Motor neuron (in vitro differentiated cells): ENCODE data around the gene VPS18. TPM values are rescaled to one million over a fixed set of nuclear protein-coding genes. Genes with fewer than 3 reads are reported as not detected.
A peak's percentile ranks its signal among the peaks of the same experiment; 100 is the strongest.

ENCODE experiments used
- ATAC-seq, 8 experiments: fragments of 200-7000 bp; cut with Tn5 transposase; replicated peaks in 6 of 8; 2 replicates each; pipeline ENCODE4 v1.8.0; 2021; ENCODE audit warnings: mild to moderate bottlenecking in 8 of 8, moderate library complexity in 8 of 8
- H3K27ac ChIP-seq, 2 donors: fragments of 250-450 bp; sonication (Bioruptor Pico); 2 replicates each; pipeline ENCODE4 v1.9.0; 2021; ENCODE audit warnings: antibody characterized with exemption in 2 of 2, mild to moderate bottlenecking in 2 of 2, moderate library complexity in 1 of 2
- H3K4me1 ChIP-seq, 2 donors: fragments of 250-450 bp; sonication (Bioruptor Pico); replicated peaks in 1 of 2; 2 replicates each; pipeline ENCODE4 v1.6.1; 2021; ENCODE audit warnings: antibody characterized with exemption in 2 of 2, mild to moderate bottlenecking in 2 of 2, moderate library complexity in 1 of 2
- H3K4me3 ChIP-seq, 5 donors: fragments of 250-450 bp; sonication (Bioruptor Pico); 2 replicates each; pipeline ENCODE4 v1.9.0; 2021; ENCODE audit warnings: antibody characterized with exemption in 5 of 5, mild to moderate bottlenecking in 5 of 5, moderate library complexity in 4 of 5
- WGBS, 10 experiments: fragments of 450-650 bp; shearing (Covaris generic); methylation state at CpG; one replicate each; pipeline ENCODE4 v1.0.0; 2022; 5-methylcytosine and 5-hydroxymethylcytosine counted together
- in situ Hi-C, 9 experiments: fragments of 400-800 bp; cut with MboI; loops; one replicate each; pipeline ENCODE4 v1.15.0; 2021; ENCODE audit warnings: low sequenced_read_pairs in 9 of 9, low pct_unique_long_range_greater_than_20kb in 2 of 9; ENCODE audit not compliant: unreplicated experiment in 9 of 9
- total RNA-seq, 8 experiments: library from RNA; unstranded; fragments of 300-600 nt; gene quantifications; 2 replicates each; pipeline versions ENCODE4 v1.2.3 to v1.2.4, GENCODE V29; 2022

VPS18 gene
- total RNA-seq, 8 experiments from 2014 or later: 12.9 to 24.9 (median 19.3) TPM

DNA sequence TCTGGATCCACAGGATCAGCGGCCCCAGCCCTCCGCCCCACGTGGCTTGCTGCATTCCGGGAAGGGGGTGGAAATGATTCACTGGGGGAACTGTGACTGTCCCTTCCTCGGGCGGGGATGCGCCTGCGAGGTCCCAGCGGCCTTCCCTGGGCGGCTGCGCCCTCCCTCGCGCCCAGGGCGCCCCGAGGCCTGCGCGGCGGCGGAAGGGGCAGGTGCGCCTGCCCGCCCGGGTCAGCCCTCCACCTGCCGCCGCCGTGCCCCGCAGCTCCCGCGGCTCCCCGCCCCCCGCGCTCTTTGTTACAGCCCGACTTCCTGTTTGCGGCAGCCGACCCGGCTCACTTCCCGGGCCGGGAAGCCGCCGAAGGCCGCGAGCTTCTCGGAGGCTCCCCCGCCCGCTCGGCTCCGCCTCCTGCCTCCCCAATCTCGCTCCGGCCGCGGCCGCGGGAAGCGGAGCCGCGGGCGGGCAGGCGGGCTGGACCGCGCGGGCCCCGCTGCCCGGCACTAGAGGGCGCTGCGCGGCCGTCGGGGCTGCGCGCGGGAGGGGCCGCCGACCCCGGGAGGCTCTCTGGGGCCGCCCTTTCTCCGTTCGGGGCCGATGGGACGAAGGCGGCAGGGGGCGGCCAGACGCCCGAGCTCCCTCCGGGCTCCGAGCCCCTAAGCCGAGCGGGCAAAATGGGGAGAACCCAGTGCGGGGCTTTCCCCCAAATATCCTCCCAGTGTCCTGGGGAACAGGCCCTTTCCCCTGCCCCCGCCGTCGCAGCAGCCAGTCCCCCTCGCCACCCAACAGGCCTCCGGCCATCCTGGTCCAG, 47.5 kb downstream of the VPS18 start:
- peak overlapping the region; percentile 83 to 86 for H3K27ac ChIP-seq
- WGBS, 10 experiments: 0% methylated on average over 3 of the region's 92 CpGs; no CpG with 5 or more reads in 9 of the 10 experiments
- peaks cover 25 to 34% of the 10 kb centered on the region in 2 donors for H3K4me1 ChIP-seq
- in situ Hi-C loops: no loop called here
- peak overlapping the region; percentile 26 to 43 (median 36) for H3K4me3 ChIP-seq
- peak; percentile 85 to 90 (median 88) for ATAC-seq

DNA sequence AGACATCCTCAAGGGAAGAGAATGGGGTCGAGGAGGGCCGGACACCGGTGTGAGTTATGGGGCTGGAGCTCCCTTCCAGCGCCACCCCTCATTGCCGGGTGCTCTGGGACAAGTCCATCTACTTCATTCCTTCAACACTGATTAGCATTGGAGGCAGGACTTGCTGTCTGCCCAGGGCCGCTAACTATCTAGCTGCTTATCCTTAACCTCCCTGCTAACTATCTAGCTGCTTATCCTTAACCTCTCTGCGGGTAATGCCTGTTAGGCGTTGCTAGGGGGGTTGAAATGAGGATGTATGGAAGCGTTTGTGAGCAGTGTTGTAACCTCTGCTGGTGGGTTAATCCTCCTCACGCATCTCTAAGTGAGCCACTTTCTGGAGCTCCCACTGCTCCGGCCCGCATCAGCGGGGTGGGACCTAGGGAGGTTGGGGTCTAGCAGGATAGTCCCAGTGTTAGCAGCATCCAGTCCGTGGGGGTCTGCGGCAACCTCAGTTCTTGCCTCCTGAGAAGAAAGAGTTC, 48.1 kb downstream of the VPS18 start:
- in situ Hi-C loops: no loop called here
- H3K27ac ChIP-seq: peak overlapping the region; percentile 83 to 86
- peak in 6 of 8 experiments; percentile 2 to 11 (median 5) for ATAC-seq
- peaks cover 24 to 29% of the 10 kb centered on the region in 2 donors for H3K4me1 ChIP-seq
- peak overlapping the region; percentile 26 to 43 (median 36) for H3K4me3 ChIP-seq
- 61 to 100% (median 91%) methylated on average over 1 to 6 of the region's 15 CpGs; no CpG with 5 or more reads in 6 of the 10 experiments for WGBS, 10 experiments

DNA sequence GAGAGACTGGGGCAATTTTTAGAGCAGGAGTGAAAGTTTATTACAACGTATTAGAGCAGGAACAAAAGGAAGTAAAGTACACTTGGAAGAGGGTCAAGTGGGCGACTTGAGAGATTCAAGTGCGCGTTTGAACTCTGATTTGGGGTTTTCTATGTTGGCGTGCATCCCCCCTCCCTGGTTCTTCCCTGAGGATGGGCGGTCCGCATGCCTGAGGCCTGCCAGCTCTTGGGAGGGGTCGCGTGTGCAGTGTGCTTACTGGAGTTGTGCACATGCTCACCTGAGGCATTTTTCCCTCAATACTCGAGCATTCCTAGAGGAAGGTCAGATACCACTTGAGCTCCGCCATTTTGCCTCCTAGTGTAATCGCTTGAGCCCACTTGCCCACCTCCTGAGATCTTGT, 48.6 kb downstream of the VPS18 start:
- 75 to 95% (median 92%) methylated on average over 3 to 12 of the region's 12 CpGs; no CpG with 5 or more reads in 2 of the 10 experiments for WGBS, 10 experiments
- no peak for ATAC-seq
- in situ Hi-C loops: no loop called here
- Histone ChIP-seq H3K27ac (peak overlapping the region; percentile 83 to 86), H3K4me3 (peak overlapping the region in 1 of 5 donors; percentile 43), H3K4me1 (peaks cover 24 to 26% of the 10 kb centered on the region in 2 donors)

DNA sequence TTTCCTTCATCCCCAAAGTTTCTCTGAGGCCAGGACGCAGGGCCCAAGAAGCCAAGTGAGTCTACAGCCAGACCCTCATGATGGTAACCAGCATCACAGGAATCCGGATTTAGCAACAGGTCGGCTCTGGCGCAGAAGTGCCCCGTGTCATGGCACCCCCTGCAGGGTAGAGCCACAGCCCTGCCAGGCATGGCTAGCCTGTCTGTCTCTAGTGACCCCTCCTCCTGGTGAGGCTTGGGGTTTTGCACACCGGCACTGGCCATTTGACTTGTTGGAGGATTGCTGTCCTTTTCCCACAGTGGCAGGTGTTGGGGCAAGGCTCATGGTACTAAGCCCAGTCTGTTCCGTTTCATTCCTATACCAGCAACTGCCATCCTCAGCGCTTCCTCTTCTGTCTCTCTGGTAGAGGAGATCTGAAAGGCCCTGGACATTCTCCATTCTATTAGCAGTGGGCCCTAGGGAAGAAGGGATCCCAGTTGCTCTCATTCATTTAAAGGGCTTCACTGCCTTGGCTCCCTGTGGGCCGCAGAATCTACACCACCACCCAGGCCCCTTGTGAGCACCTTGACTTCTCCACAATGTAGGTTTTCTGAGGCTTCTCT, 49.6 kb downstream of the VPS18 start:
- WGBS, 10 experiments: 69 to 100% (median 93%) methylated on average over 1 to 6 of the region's 9 CpGs; no CpG with 5 or more reads in 3 of the 10 experiments
- no peak overlapping the region for H3K27ac ChIP-seq
- H3K4me1 ChIP-seq: peaks cover 24 to 26% of the 10 kb centered on the region in 2 donors
- ATAC-seq: no peak
- H3K4me3 ChIP-seq: no peak overlapping the region
- in situ Hi-C loops: no loop called here

DNA sequence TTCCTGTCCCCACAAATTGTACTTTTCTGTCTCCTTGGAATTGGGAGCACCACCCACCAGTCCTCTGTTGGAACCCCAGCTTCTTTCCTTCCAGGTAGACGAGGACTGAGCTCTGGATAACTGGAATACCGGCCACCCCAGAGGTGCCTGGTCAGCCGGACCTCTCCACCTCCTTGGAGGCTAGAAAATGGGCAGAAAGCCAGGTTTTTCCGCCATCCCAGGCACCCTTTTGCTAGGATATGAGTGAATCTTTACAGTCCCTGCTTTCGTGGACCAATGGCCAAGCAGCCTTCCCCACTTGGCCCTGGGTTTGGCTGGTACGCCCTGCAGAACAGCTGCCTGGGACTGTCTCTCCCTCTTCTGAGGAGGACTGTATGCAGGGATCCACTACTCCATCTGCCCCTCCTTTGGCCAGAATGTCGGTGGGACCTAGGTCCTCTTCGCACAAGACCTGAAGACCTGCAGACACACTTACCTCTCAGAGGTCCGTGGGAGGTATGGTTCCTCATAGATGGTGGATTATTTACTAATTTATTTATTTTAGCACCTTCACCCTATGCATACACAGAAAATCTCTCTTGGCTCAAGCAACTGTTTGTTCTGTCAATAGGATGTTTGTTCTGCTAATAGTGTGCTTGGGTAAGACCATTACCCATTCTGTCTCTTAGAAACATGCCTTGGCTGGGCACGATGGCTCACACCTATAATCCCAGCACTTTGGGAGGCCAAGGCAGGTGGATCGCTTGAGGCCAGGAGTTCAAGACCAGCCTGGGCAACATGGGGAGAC, 50.5 kb downstream of the VPS18 start:
- WGBS, 10 experiments: 49 to 100% (median 82%) methylated on average over 2 to 5 of the region's 11 CpGs; no CpG with 5 or more reads in 2 of the 10 experiments
- in situ Hi-C loops: no loop called here
- ATAC-seq: no peak
- H3K4me3 ChIP-seq: no peak overlapping the region
- no peak overlapping the region for H3K27ac ChIP-seq
- H3K4me1 ChIP-seq: peaks cover 24 to 26% of the 10 kb centered on the region in 2 donors

DNA sequence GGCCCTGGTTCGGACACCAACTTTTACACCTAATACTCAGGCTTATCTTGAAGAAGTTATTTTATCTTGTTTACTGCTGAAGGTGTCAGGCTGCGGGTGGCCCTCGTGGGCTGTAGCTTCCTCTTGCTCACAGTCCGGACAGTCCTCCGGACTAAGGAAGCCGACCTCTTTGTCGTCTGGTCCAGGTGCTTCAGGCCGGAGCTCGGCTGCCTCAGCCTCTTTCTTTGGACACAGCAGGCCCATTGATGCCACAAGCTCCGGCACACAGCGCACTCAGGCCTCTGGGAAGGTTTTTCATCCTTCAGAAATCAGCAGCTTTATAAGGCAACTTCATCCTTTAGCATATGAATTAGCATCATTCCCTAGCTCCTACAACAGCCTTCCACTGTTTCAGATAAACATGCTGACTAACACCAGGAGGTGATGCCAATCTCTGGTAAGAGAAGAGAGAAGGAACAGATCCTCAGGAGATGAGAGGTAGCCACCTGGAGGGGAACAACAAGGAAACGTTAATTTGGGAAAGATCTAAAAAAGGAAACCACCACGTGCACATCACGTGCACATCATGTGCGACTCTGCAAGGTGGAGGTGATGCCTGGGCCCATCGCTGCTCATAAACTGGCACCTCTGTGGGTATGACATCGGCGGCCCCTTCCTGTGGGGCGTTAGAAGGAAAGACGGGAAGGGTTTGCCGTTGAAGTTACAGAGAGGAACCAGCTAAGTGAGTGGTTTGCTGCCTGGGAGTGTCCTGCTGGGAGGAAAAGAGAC, 54.6 kb downstream of the VPS18 start:
- in situ Hi-C loops: no loop called here
- Histone ChIP-seq H3K4me1 (peaks cover 8 to 11% of the 10 kb centered on the region in 2 donors), H3K27ac (no peak overlapping the region), H3K4me3 (no peak overlapping the region)
- 53 to 100% (median 72%) methylated on average over 2 to 20 of the region's 21 CpGs for whole genome bisulfite sequencing, 10 experiments
- no peak for ATAC-seq

DNA sequence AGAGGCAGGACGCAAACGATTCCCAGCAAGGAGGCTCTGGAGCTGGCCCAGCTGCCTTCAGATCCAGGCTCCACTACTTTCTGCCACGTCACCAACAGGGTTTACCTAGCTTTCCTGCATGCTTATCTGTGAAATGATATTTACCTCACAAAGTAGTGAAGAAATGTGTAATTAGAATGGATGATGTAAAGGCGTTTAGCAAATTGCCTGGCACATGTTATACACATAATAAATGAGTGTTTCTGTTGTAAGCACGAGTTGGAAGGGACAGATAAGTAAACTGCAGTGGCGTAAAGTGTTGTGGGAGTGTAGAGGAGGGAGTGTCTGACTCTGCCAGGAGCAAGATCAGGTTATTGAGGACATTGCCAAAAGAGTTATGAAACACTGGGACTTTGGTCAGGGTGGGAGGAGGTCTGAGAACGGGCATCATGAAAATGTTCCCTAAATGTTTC, 55.5 kb downstream of the VPS18 start:
- ATAC-seq: no peak
- in situ Hi-C loops: no loop called here
- Histone ChIP-seq H3K4me1 (peaks cover 17% of the 10 kb centered on the region in 2 donors), H3K4me3 (no peak overlapping the region), H3K27ac (no peak overlapping the region)
- WGBS, 10 experiments: 25 to 100% (median 60%) methylated on average over 1 to 6 of the region's 7 CpGs; no CpG with 5 or more reads in 1 of the 10 experiments

DNA sequence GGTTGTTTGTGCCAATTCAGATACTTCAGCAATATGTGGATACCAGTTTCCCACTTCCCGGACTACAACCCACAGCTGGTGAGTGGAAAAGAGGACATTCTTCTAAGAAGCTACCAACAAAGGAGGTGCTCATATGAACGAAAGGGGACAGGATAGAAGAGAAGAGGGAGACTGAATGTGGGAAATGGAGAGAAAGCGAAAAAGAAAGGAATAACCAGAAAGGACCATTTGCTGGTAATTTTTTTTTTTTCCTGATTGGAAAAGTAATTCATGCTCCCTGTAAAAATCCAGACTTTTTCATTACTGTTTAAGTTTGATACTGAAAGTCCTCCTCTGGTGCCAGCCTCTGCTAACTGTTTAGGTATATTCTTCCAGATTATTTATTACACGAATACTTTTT, 57.5 kb downstream of the VPS18 start:
- Histone ChIP-seq H3K27ac (no peak overlapping the region), H3K4me3 (no peak overlapping the region), H3K4me1 (peaks cover 35 to 37% of the 10 kb centered on the region in 2 donors)
- WGBS, 10 experiments: 71 to 100% (median 90%) methylated on average over 2 to 4 of the region's 4 CpGs
- in situ Hi-C loops: no loop called here
- ATAC-seq: no peak

DNA sequence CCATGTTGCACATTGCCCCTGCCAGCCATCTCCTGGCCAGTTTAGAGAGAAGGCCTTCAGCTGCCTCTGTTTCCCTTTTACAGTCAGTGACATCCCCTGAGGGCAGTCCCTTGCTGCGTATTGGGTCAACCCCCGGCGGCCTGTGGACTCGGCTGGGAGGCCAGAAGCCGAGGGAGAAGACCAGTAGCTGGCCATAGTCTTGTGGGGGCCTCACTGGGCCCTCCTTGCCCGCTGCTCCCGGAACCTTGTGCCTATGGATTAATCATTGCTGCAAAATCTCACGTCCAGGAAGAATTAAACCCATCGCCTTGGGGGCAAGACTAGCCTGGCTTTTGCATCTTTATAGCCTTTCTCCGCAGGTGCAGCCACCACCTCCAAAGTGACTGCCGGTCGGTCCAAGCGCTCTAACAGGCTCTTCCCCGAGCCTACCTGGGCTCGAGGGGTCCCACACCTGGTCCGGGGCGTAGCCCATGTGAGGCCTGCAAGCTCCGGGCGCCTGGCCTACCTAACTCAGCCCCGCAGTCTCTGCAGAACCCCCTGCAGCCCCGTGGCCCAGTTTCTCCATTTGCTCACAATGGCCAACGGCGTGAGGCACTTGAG, 58.2 kb downstream of the VPS18 start:
- H3K4me3 ChIP-seq: peak overlapping the region; percentile 57 to 92 (median 84)
- no peak for ATAC-seq
- peak overlapping the region; percentile 90 to 97 for H3K27ac ChIP-seq
- peaks cover 37 to 38% of the 10 kb centered on the region in 2 donors for H3K4me1 ChIP-seq
- WGBS, 10 experiments: 0 to 93% (median 74%) methylated on average over 1 to 15 of the region's 23 CpGs; no CpG with 5 or more reads in 1 of the 10 experiments
- in situ Hi-C loops: no loop called here

DNA sequence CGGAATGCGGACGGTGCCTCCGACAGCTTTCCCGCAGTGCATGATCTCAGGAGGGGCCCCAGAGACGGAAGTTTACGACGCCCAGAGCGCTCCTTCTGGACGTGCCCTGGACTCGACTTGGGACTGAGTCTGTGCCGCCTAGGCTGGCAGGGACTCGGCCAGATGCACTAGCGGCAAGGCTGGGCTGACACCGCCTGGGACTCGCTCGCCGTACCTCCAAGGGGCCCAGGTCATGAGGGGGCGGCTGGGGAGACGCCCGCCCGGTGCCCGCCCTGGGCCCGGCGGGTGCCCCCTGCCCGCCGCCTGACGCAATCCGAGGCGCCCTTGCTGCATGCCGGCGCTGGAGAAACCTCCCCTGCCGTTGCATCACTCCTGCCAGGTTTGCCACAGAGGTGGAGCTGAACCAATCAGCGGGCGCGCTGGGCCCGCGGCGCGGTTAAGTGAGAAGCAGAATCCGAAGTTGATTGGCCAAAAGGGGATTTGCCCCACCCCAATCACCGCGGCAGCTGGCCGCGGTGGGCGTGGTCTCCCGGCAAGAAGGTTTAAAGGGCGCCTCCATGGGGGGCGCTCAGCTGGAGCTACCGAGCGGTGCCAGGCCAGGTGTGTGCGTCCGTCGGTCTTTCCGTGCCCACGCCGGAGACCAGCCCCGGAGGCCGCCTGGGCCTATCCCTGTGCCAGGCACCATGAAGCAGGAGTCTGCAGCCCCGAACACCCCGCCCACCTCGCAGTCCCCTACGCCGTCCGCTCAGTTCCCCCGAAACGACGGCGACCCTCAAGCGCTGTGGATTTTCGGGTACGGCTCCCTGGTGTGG, 58.9 kb downstream of the VPS18 start, which contains the start of gene CHAC1:
Gene CHAC1 (plus strand): TSS at position 571 of the 812 bp plus-strand sequence. CDS start 113 bp downstream, at position 684.
- ATAC-seq: peak; percentile 87 to 96 (median 90)
- peak within 1 kb of the TSS; percentile 90 to 97 for H3K27ac ChIP-seq
- in situ Hi-C loops: no loop called here
- peaks cover 37 to 38% of the 10 kb centered on the region in 2 donors for H3K4me1 ChIP-seq
- peak within 1 kb of the TSS; percentile 57 to 92 (median 84) for H3K4me3 ChIP-seq
- WGBS, 10 experiments: 0 to 5% (median 0%) methylated on average over 3 to 12 of the region's 72 CpGs; no CpG with 5 or more reads in 6 of the 10 experiments
